Adrenal gland (tissue), 5 donors: ENCODE data around the gene RSU1.

Experiments
- POLR2A ChIP-seq, 2 donors: fragments of 450-650 bp; IDR thresholded peaks; one replicate each; pipeline ENCODE4 v1.6.1; 2017; ENCODE audit warnings: antibody characterized with exemption in 2 of 2, mild to moderate bottlenecking in 2 of 2, moderate library complexity in 1 of 2
- TF ChIP-seq, protein P1 (sequence below), 6 experiments: fragments of 450-650 bp in 4 of 6; fragments of 200-600 bp in 2 of 6; sonication (generic) in 1 of 6; IDR thresholded peaks; 1 replicate in 5 of 6; 2 replicates in 1 of 6; pipeline versions ENCODE4 v1.5.1 to v1.8.0; 2016 to 2021; ENCODE audit warnings: antibody characterized with exemption in 6 of 6, mild to moderate bottlenecking in 2 of 6, moderate library complexity in 1 of 6
- donor health status: DM: no; HTN: no; CAD: no.

GRCh38 chr10:16776896-16777295, 40.3 kb downstream of the RSU1 start:
- TF ChIP-seq, protein P1, sequence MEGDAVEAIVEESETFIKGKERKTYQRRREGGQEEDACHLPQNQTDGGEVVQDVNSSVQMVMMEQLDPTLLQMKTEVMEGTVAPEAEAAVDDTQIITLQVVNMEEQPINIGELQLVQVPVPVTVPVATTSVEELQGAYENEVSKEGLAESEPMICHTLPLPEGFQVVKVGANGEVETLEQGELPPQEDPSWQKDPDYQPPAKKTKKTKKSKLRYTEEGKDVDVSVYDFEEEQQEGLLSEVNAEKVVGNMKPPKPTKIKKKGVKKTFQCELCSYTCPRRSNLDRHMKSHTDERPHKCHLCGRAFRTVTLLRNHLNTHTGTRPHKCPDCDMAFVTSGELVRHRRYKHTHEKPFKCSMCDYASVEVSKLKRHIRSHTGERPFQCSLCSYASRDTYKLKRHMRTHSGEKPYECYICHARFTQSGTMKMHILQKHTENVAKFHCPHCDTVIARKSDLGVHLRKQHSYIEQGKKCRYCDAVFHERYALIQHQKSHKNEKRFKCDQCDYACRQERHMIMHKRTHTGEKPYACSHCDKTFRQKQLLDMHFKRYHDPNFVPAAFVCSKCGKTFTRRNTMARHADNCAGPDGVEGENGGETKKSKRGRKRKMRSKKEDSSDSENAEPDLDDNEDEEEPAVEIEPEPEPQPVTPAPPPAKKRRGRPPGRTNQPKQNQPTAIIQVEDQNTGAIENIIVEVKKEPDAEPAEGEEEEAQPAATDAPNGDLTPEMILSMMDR (IDR thresholded peaks at IDR 0.05), result no peak
- no peak for TF ChIP-seq POLR2A (IDR thresholded peaks at IDR 0.05)
